Thyroid gland (tissue), 4 donors: Measurements from ENCODE around the gene EN2.

ENCODE experiments used
- POLR2A ChIP-seq, 2 donors: fragments of 450-650 bp; IDR thresholded peaks; one replicate each; pipeline ENCODE4 v1.6.1; 2017; ENCODE audit warnings: antibody characterized with exemption in 2 of 2, mild to moderate bottlenecking in 2 of 2, moderate library complexity in 1 of 2
- TF ChIP-seq, protein P1 (sequence below), 6 experiments: fragments of 200-600 bp in 3 of 6; fragments of 450-650 bp in 3 of 6; sonication (generic) in 3 of 6; IDR thresholded peaks; one replicate each; pipeline ENCODE4 v1.5.1; 2016 to 2019; ENCODE audit warnings: antibody characterized with exemption in 6 of 6, mild to moderate bottlenecking in 2 of 6, inconsistent platforms in 1 of 6, moderate library complexity in 1 of 6

DNA sequence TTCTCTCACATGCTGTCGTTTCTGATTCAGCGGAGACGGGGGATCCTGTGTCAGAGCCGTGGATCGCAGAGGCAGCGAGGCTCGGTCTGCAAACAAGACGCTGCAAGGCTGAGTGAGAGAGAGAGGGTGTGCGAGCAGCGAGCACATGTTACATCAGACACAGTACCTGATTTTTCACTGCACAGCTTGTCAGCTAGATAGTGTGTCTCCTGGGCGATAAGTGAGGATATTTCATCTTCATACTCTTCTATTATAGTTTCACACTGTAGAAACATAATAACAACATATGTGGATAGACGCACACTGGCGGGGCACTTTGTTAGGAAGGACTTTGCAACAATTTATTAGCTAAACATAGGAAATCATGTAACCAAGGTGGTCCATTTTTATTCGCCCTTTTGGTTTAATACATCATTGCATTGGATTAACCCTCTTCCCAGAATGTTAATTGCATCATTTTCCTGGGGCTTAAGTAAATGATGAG is 49.0 kb downstream of the EN2 start:
- no peak for TF ChIP-seq POLR2A (IDR thresholded peaks at IDR 0.05)
- TF ChIP-seq, protein P1, sequence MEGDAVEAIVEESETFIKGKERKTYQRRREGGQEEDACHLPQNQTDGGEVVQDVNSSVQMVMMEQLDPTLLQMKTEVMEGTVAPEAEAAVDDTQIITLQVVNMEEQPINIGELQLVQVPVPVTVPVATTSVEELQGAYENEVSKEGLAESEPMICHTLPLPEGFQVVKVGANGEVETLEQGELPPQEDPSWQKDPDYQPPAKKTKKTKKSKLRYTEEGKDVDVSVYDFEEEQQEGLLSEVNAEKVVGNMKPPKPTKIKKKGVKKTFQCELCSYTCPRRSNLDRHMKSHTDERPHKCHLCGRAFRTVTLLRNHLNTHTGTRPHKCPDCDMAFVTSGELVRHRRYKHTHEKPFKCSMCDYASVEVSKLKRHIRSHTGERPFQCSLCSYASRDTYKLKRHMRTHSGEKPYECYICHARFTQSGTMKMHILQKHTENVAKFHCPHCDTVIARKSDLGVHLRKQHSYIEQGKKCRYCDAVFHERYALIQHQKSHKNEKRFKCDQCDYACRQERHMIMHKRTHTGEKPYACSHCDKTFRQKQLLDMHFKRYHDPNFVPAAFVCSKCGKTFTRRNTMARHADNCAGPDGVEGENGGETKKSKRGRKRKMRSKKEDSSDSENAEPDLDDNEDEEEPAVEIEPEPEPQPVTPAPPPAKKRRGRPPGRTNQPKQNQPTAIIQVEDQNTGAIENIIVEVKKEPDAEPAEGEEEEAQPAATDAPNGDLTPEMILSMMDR (IDR thresholded peaks at IDR 0.05), result no peak
